ENCODE results near the gene VPS13A. TPM values are rescaled to one million over a fixed set of nuclear protein-coding genes. Genes with fewer than 3 reads are reported as not detected.

The VPS13A gene
- total and polyA plus RNA-seq, 12 donors, result 16.2 to 64.0 (median 32.2) TPM

DNA sequence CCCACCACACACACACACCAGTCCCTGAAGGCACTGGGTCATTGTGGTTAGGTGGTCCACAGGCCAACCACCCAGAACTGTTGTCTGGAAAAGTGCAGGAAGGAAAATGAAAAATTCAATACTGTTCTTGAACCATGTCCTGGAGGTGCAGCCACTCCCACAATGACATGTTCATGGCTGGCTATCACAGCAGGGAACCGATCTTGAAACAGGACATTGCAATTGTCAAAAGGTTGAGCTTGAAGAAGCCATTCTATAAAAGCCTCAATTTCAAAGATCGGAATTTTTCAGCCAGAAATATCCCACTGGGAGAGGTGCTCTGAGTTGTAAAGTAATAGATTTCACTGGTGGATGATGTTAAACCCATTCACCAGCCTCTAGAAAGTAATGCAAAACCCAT is 252.6 kb downstream of the VPS13A start:
- intact Hi-C loops (cut with DNase I), result loop anchor here in 1 of 2 donors (10.0 kb wide), 1 partner anchor 215 kb away; the partner anchor contains the start of gene GNA14
- Histone ChIP-seq H3K4me1 (replicated peaks in 1 of 2) (no peaks in the 10 kb centered on the region), H3K9me3 (replicated peaks in 1 of 3) (no peaks in the 10 kb centered on the region), H3K4me3 (no peak overlapping the region), H3K27ac (no peak overlapping the region), H3K36me3 (replicated peaks in 1 of 2) (no peaks in the 10 kb centered on the region), H3K27me3 (no peaks in the 10 kb centered on the region)
- 64 to 81% (median 71%) methylated on average over 2 of the region's 2 CpGs for WGBS, 4 donors
- TF ChIP-seq, protein P1, sequence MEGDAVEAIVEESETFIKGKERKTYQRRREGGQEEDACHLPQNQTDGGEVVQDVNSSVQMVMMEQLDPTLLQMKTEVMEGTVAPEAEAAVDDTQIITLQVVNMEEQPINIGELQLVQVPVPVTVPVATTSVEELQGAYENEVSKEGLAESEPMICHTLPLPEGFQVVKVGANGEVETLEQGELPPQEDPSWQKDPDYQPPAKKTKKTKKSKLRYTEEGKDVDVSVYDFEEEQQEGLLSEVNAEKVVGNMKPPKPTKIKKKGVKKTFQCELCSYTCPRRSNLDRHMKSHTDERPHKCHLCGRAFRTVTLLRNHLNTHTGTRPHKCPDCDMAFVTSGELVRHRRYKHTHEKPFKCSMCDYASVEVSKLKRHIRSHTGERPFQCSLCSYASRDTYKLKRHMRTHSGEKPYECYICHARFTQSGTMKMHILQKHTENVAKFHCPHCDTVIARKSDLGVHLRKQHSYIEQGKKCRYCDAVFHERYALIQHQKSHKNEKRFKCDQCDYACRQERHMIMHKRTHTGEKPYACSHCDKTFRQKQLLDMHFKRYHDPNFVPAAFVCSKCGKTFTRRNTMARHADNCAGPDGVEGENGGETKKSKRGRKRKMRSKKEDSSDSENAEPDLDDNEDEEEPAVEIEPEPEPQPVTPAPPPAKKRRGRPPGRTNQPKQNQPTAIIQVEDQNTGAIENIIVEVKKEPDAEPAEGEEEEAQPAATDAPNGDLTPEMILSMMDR (IDR thresholded peaks at IDR 0.05), result no peak
- TF ChIP-seq POLR2A (IDR thresholded peaks at IDR 0.05), result no peak
- no peak for DNase-seq

GRCh38 chr9:77432053-77432452 is 254.7 kb downstream of the VPS13A start:
- H3K9me3 ChIP-seq (replicated peaks in 1 of 3), result no peaks in the 10 kb centered on the region
- intact Hi-C loops (cut with DNase I), result loop anchor here in 1 of 2 donors (10.0 kb wide), 1 partner anchor 213 kb away; the partner anchor contains the start of gene GNA14

DNA sequence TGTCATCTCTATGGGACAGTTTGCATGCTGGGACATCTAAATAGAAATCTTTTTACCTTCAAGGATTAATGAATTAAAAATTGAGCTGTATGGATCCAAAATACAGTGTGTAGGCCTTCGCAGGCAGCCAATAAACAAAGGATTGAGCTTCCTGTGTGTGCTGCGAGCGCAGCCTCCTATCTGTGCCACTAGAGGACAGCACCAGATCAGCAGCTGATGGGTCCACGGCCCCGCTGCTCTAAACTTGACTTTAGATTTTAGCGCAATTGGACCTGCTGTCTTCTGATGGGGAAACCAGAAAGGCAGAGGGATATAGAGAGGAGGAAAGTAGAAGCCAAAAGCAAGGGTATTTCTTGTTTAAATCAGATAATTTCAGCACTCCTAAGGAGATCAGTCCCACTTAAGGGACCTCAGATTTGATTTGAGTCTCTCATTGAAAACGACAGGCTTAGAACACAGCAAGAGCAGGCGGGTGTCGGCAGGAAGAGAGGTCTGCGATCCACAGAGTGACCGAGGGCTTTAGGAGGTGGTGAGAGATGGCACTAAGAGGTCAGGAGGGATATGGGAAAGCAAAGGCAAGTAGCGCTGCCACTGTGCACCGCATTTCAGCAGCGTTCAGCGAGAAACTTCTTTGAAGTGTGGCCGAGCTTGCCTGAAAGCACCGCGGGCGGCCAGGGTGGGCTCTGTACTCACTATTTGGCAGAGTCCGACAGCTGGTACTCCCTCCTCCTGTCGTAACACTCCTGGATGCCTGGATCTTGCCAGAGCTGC is 256.5 kb downstream of the VPS13A start:
- Histone ChIP-seq H3K9me3 (replicated peaks in 1 of 3) (no peaks in the 10 kb centered on the region), H3K4me1 (replicated peaks in 1 of 2) (no peaks in the 10 kb centered on the region), H3K27me3 (no peaks in the 10 kb centered on the region), H3K4me3 (no peak overlapping the region), H3K36me3 (replicated peaks in 1 of 2) (no peaks in the 10 kb centered on the region), H3K27ac (no peak overlapping the region)
- DNase-seq, result peak; percentile 44 to 85 (median 69)
- 59 to 69% (median 62%) methylated on average over 21 of the region's 21 CpGs for WGBS, 4 donors
- intact Hi-C loops (cut with DNase I), result loop anchor here in 1 of 2 donors (10.0 kb wide), 1 partner anchor 211 kb away; the partner anchor contains the start of gene GNA14
- no peak for TF ChIP-seq POLR2A (IDR thresholded peaks at IDR 0.05)
- TF ChIP-seq, protein P1 (IDR thresholded peaks at IDR 0.05), result peak; percentile 78 to 98 (median 92)

More at GRCh38 chr9:77432053-77432452, 254.7 kb downstream of the VPS13A start:
- no peak for TF ChIP-seq POLR2A (IDR thresholded peaks at IDR 0.05)
- TF ChIP-seq, protein P1 (IDR thresholded peaks at IDR 0.05), result no peak
- WGBS, 4 donors, result 86 to 91% (median 88%) methylated on average over 6 of the region's 6 CpGs
- H3K27ac ChIP-seq, result no peak overlapping the region
- no peak for DNase-seq
- H3K4me1 ChIP-seq (replicated peaks in 1 of 2), result no peaks in the 10 kb centered on the region
- H3K27me3 ChIP-seq, result no peaks in the 10 kb centered on the region
- H3K36me3 ChIP-seq (replicated peaks in 1 of 2), result no peaks in the 10 kb centered on the region
- H3K4me3 ChIP-seq, result no peak overlapping the region

DNA sequence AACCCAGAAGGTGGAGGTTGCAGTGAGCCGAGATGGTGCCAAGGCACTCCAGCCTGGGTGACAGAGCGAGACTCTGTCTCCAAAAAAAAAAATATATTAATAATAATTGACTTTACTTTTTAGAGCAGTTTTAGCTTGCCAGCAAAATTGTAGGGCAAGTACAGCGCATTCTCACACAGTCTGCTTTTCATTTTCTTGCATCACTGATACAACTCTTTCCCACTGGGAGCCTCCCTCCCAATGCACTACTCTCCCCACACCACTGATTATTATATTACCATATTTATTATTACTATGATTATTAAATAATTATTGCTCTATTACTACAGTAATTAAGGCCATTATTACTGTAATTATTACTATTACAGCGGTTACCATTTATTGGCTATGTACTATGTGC is 257.9 kb downstream of the VPS13A start:
- no peaks in the 10 kb centered on the region for H3K9me3 ChIP-seq (replicated peaks in 1 of 3)
- H3K4me1 ChIP-seq (replicated peaks in 1 of 2), result no peaks in the 10 kb centered on the region
- TF ChIP-seq, protein P1 (IDR thresholded peaks at IDR 0.05), result no peak
- no peak for TF ChIP-seq POLR2A (IDR thresholded peaks at IDR 0.05)
- 87 to 96% (median 93%) methylated on average over 4 of the region's 4 CpGs for WGBS, 4 donors
- no peak for DNase-seq
- no peak overlapping the region for H3K27ac ChIP-seq
- H3K27me3 ChIP-seq, result no peaks in the 10 kb centered on the region
- intact Hi-C loops (cut with DNase I), result loop anchor here in 1 of 2 donors (10.0 kb wide), 1 partner anchor 210 kb away; the partner anchor contains the start of gene GNA14
- H3K4me3 ChIP-seq, result no peak overlapping the region
- no peaks in the 10 kb centered on the region for H3K36me3 ChIP-seq (replicated peaks in 1 of 2)

All from adrenal gland (tissue), 12 donors.